GM12878 (cell line): ENCODE results near the gene JADE2. TPM values are rescaled to one million over a fixed set of nuclear protein-coding genes. Genes with fewer than 3 reads are reported as not detected.

Source experiments
- ATAC-seq: fragments of 200-7000 bp; cut with Tn5 transposase; 3 replicates; pipeline ENCODE4 v1.9.1; 2020; ENCODE audit warnings: mild to moderate bottlenecking, moderate library complexity
- BruUV-seq: library from RNA; stranded (reverse); fragments of 400-500 nt; replicated peaks from 2 replicates; lab custom pipeline; 2021; lab: Mats Ljungman, UMichigan
- CTCF ChIA-PET: fragments of 300-600 bp; sonication (Branson Sonifier 250); formaldehyde crosslinking; extraction: SDS; loops from one replicate; lab custom pipeline; 2021; ENCODE audit warnings: inconsistent platforms; lab: Yijun Ruan, JAX
- POLR2A ChIA-PET: fragments of 350-600 bp; formaldehyde crosslinking; extraction: SDS; loops from one replicate; lab custom pipeline; 2021; ENCODE audit warnings: inconsistent platforms; lab: Charles Lee
- RAD21 ChIA-PET: fragments of 300-600 bp; sonication (Branson Sonifier 250); formaldehyde crosslinking; loops from one replicate; lab custom pipeline; 2023; ENCODE audit warnings: antibody characterized with exemption; ENCODE audit not compliant: unreplicated experiment; lab: Charles Lee
- SMC1A ChIA-PET: fragments of 300-600 bp; sonication (Branson Sonifier 250); formaldehyde crosslinking; loops from one replicate; lab custom pipeline; 2023; ENCODE audit not compliant: unreplicated experiment, uncharacterized antibody; lab: Charles Lee
- DNase-seq: peaks from one replicate; pipeline ENCODE4 v3.0.0-alpha.2; 2011; ENCODE audit warnings: low read depth, low spot score
- FAIRE-seq: peaks from 3 replicates; lab custom pipeline; 2011; peaks lifted over from hg19 to GRCh38; lab: Jason Lieb, UNC
- H2AFZ ChIP-seq: 2 replicates; pipeline ENCODE4 v1.6.0; 2011; ENCODE audit warnings: low read depth, low read length, control low read depth; ENCODE audit not compliant: control insufficient read depth
- H3K27ac ChIP-seq: 2 replicates; pipeline ENCODE4 v1.5.1; 2011; ENCODE audit warnings: control low read depth; ENCODE audit not compliant: control insufficient read depth, insufficient read depth
- H3K27me3 ChIP-seq, 2 experiments: replicated peaks in 1 of 2; 2 replicates each; pipeline versions ENCODE4 v1.6.0 to v1.6.1; 2011; ENCODE audit warnings: low read length in 1 of 2; ENCODE audit not compliant: control insufficient read depth in 2 of 2, insufficient read depth in 2 of 2
- H3K36me3 ChIP-seq, 2 experiments: 2 replicates each; pipeline ENCODE4 v1.5.1; 2011; ENCODE audit warnings: low read length in 1 of 2; ENCODE audit not compliant: control insufficient read depth in 2 of 2, insufficient read depth in 2 of 2
- H3K4me1 ChIP-seq: 2 replicates; pipeline ENCODE4 v1.6.1; 2011; ENCODE audit warnings: mild to moderate bottlenecking, low read length, moderate library complexity, mixed read lengths; ENCODE audit not compliant: control insufficient read depth, insufficient read depth
- H3K4me2 ChIP-seq: 2 replicates; pipeline ENCODE4 v1.6.0; 2011; ENCODE audit warnings: control low read depth; ENCODE audit not compliant: control insufficient read depth, insufficient read depth
- H3K4me3 ChIP-seq: fragments of 200-600 bp; sonication (generic); 2 replicates; pipeline ENCODE4 v1.5.1; 2016
- H3K79me2 ChIP-seq: 2 replicates; pipeline ENCODE4 v1.6.0; 2011; ENCODE audit warnings: low read length; ENCODE audit not compliant: control insufficient read depth, insufficient read depth
- H3K9ac ChIP-seq: 2 replicates; pipeline ENCODE4 v1.8.0; 2011; ENCODE audit warnings: low read length, control low read depth, mixed read lengths; ENCODE audit not compliant: control insufficient read depth, insufficient read depth
- H3K9me3 ChIP-seq: replicated peaks from 3 replicates; pipeline ENCODE4 v1.5.1; 2011; ENCODE audit warnings: mild to moderate bottlenecking, low read length; ENCODE audit not compliant: control insufficient read depth, insufficient read depth
- H4K20me1 ChIP-seq: 2 replicates; pipeline ENCODE4 v1.6.0; 2011; ENCODE audit not compliant: control insufficient read depth, insufficient read depth
- ATF3 ChIP-seq: IDR thresholded peaks from 2 replicates; pipeline ENCODE4 v1.6.1; 2011; ENCODE audit warnings: low read depth, mild to moderate bottlenecking, low read length, moderate library complexity, borderline replicate concordance; ENCODE audit errors: extremely low read depth
- BCL11A ChIP-seq: IDR thresholded peaks from 2 replicates; pipeline ENCODE4 v1.6.1; 2011; ENCODE audit warnings: low read depth, low read length
- BHLHE40 ChIP-seq, 2 experiments: fragments of 450-650 bp in 1 of 2; IDR thresholded peaks; 2 replicates each; pipeline ENCODE4 v1.6.1; 2011 to 2017; ENCODE audit warnings: low read depth in 2 of 2, borderline replicate concordance in 1 of 2, improper control_type of control experiment in 1 of 2, low read length in 1 of 2, mild to moderate bottlenecking in 1 of 2
- CBFB ChIP-seq: IDR thresholded peaks from 2 replicates; pipeline ENCODE4 v1.6.1; 2016; ENCODE audit warnings: antibody characterized with exemption, low read depth
- CEBPB ChIP-seq, 2 experiments: fragments of 150-350 bp in 1 of 2; IDR thresholded peaks; 2 replicates each; pipeline ENCODE4 v1.6.1; 2012 to 2014; ENCODE audit warnings: low read depth in 2 of 2, low read length in 2 of 2, borderline replicate concordance in 1 of 2, inconsistent platforms in 1 of 2
- HDAC6 ChIP-seq: fragments of 200-600 bp; sonication (generic); IDR thresholded peaks from one replicate; pipeline ENCODE4 v1.8.0; 2017; ENCODE audit warnings: antibody characterized with exemption; ENCODE audit not compliant: unreplicated experiment
- IKZF2 ChIP-seq, 2 experiments: fragments of 450-650 bp; IDR thresholded peaks; 2 replicates each; pipeline ENCODE4 v1.6.1; 2017; ENCODE audit warnings: mild to moderate bottlenecking in 2 of 2, moderate library complexity in 2 of 2
- IRF4 ChIP-seq: IDR thresholded peaks from 2 replicates; pipeline ENCODE4 v1.6.1; 2011; ENCODE audit warnings: low read depth, low read length
- KLF5 ChIP-seq: fragments of 450-650 bp; IDR thresholded peaks from 2 replicates; pipeline ENCODE4 v1.6.1; 2014; ENCODE audit warnings: mild to moderate bottlenecking; ENCODE audit not compliant: partially characterized antibody
- MYC ChIP-seq: IDR thresholded peaks from 2 replicates; pipeline ENCODE4 v1.6.1; 2011; ENCODE audit warnings: mild to moderate bottlenecking, low read length, moderate library complexity, inconsistent platforms; ENCODE audit not compliant: insufficient read depth, insufficient replicate concordance, insufficient read length, severe bottlenecking
- NR2F1 ChIP-seq: fragments of 450-650 bp; conservative IDR thresholded peaks from 2 replicates; pipeline ENCODE4 v1.6.1; 2017; ENCODE audit warnings: mild to moderate bottlenecking
- PBX3 ChIP-seq: IDR thresholded peaks from 2 replicates; pipeline ENCODE4 v1.6.1; 2011; ENCODE audit warnings: mild to moderate bottlenecking, low read depth, low read length, moderate library complexity; ENCODE audit not compliant: insufficient replicate concordance
- PRDM15 ChIP-seq: fragments of 450-650 bp; formaldehyde crosslinking; IDR thresholded peaks from 2 replicates; pipeline ENCODE4 v1.4.0; 2020; ENCODE audit warnings: mild to moderate bottlenecking, moderate library complexity
- SUZ12 ChIP-seq: fragments of 200-600 bp; sonication (generic); IDR thresholded peaks from one replicate; pipeline ENCODE4 v1.6.1; 2018; ENCODE audit warnings: antibody characterized with exemption, mild to moderate bottlenecking; ENCODE audit not compliant: unreplicated experiment
- TCF7 ChIP-seq: IDR thresholded peaks from 2 replicates; pipeline ENCODE4 v1.6.1; 2014; ENCODE audit warnings: antibody characterized with exemption, borderline replicate concordance
- ZBTB4 ChIP-seq: fragments of 450-650 bp; formaldehyde crosslinking; IDR thresholded peaks from 2 replicates; pipeline ENCODE4 v1.4.0; 2022; ENCODE audit warnings: mild to moderate bottlenecking, moderate library complexity
- WGBS: methylation state at CpG from one replicate; pipeline ENCODE4 v1.1.6; 2016; ENCODE audit warnings: low lambda C conversion rate; ENCODE audit not compliant: insufficient replicate concordance, insufficient coverage; ENCODE audit errors: missing lambda C conversion rate; 5-methylcytosine and 5-hydroxymethylcytosine counted together
- in situ Hi-C: fragments of 300-500 bp; cut with MboI; formaldehyde crosslinking; loops from 9 replicates; pipeline ENCODE4 v1.14.3; 2018; ENCODE audit warnings: mixed read lengths
- intact Hi-C: fragments of 100-400 bp; cut with micrococcal nuclease; formaldehyde crosslinking; loops from one replicate; pipeline ENCODE4 v1.14.2; 2022; ENCODE audit not compliant: unreplicated experiment
- polyA plus RNA-seq, 11 experiments: library from polyadenylated mRNA; depleted of rRNA in 4 of 11; unstranded in 6 of 11; stranded (reverse) in 5 of 11; fragments of >200 nt; fragmentation: Nextera tagmentation in 4 of 11; fragmentation: Illumina TruSeq in 1 of 11; extraction: Ambion mirVana in 4 of 11; extraction: Trizol in 1 of 11; gene quantifications; 1 replicate in 1 of 11; 2 replicates in 10 of 11; pipeline versions ENCODE4 v1.2.1 to v1.2.3, GENCODE V29; 2011 to 2016; ENCODE audit warnings: inconsistent platforms in 2 of 11, missing spikeins in 2 of 11, low read depth in 1 of 11
- total RNA-seq, 4 experiments: library from RNA; depleted of rRNA in 3 of 4; stranded (reverse); fragments of >200 nt in 3 of 4; fragmentation: Illumina TruSeq in 1 of 4; extraction: Trizol in 1 of 4; gene quantifications; 2 replicates each; pipeline versions ENCODE4 v1.2.1 to v1.2.3, GENCODE V29; 2013 to 2021

The JADE2 gene
- total and polyA plus RNA-seq, 10 of the 15 experiments (the other 5 are each of a cell fraction or from before 2014, with no cell fraction given), result 1.5 to 67.0 (median 22.4) TPM

- in situ Hi-C loops, result loop anchor here (5.0 kb wide), 1 partner anchor 395 kb away; no protein-coding TSS in a partner anchor
- ChIA-PET SMC1A (no interaction called here), RAD21 (no interaction called here), POLR2A (no interaction called here), CTCF (no interaction called here)
- Histone ChIP-seq H3K4me1 (no peaks in the 10 kb centered on the region), H3K79me2 (no peaks in the 10 kb centered on the region), H3K27ac (no peak overlapping the region), H2AFZ (no peak overlapping the region), H3K9ac (no peak overlapping the region), H3K9me3 (no peaks in the 10 kb centered on the region), H3K4me3 (no peak overlapping the region), H3K27me3 (no peaks in the 10 kb centered on the region), H3K36me3 (peaks cover 17 to 20% of the 10 kb centered on the region in 2 experiments; a peak in 3 of 4 replicates), H3K4me2 (no peak overlapping the region), H4K20me1 (no peaks in the 10 kb centered on the region)
- TF ChIP-seq MYC (no peak), NR2F1 (no peak), CEBPB (IDR thresholded peaks at IDR 0.05; ENCODE audit: borderline replicate concordance in 1 of 2, low read depth in 2 of 2, low read length in 2 of 2) (no peak), BHLHE40 (IDR thresholded peaks at IDR 0.05; ENCODE audit: borderline replicate concordance in 1 of 2, low read depth in 2 of 2, low read length in 1 of 2) (no peak), ATF3 (no peak), ZBTB4 (CRISPR knock-in tag) (no peak), TCF7 (no peak), SUZ12 (no peak), PRDM15 (CRISPR knock-in tag) (no peak), IKZF2 (IDR thresholded peaks at IDR 0.05) (no peak), CBFB (no peak), PBX3 (no peak), IRF4 (no peak), KLF5 (no peak), BCL11A (no peak), HDAC6 (no peak)
- no peak for ATAC-seq
- no peak for FAIRE-seq
- DNase-seq, result no peak
- intact Hi-C loops, result loop anchor here (10.0 kb wide), 1 partner anchor 323 kb away; the partner anchor contains the start of gene PCBD2
- no TSS peak for BruUV-seq
- 98% methylated on average over 5 of the region's 5 CpGs for WGBS
These were observed 56.8 kb downstream of the JADE2 start for GRCh38 chr5:134582281-134582680.
